CD14-positive monocyte (primary cell): ENCODE data around the gene TAC1. TPM values are rescaled to one million over a fixed set of nuclear protein-coding genes. Genes with fewer than 3 reads are reported as not detected.

Source experiments
- DNase-seq, 3 donors: peaks; one replicate each; pipeline ENCODE4 v3.0.0-alpha.2; 2011 to 2022
- H2AFZ ChIP-seq: 2 replicates; pipeline ENCODE4 v1.6.0; 2012; ENCODE audit warnings: mild to moderate bottlenecking, low read depth, low read length, inconsistent platforms; ENCODE audit not compliant: insufficient read depth, poor library complexity, severe bottlenecking
- H3K27ac ChIP-seq, 2 donors: 1 replicate in 1 of 2; 2 replicates in 1 of 2; pipeline ENCODE4 v1.5.1; 2012 to 2013; ENCODE audit warnings: low read length in 2 of 2, control low read depth in 1 of 2, inconsistent platforms in 1 of 2, low read depth in 1 of 2, mild to moderate bottlenecking in 1 of 2
- H3K27me3 ChIP-seq, 2 donors: one replicate each; pipeline versions ENCODE4 v1.6.0 to v1.6.1; 2011 to 2013; ENCODE audit warnings: low read length in 2 of 2; ENCODE audit not compliant: control insufficient read depth in 2 of 2, insufficient read depth in 2 of 2
- H3K36me3 ChIP-seq, 2 donors: replicated peaks in 1 of 2; 1 replicate in 1 of 2; 2 replicates in 1 of 2; pipeline versions ENCODE4 v1.5.1 to v1.6.1; 2012 to 2013; ENCODE audit warnings: low read length in 2 of 2, control low read depth in 1 of 2, inconsistent platforms in 1 of 2, mild to moderate bottlenecking in 1 of 2; ENCODE audit not compliant: insufficient read depth in 2 of 2, control insufficient read depth in 1 of 2
- H3K4me1 ChIP-seq, 2 donors: 1 replicate in 1 of 2; 2 replicates in 1 of 2; pipeline versions ENCODE4 v1.5.1 to v1.6.1; 2012 to 2013; ENCODE audit warnings: low read length in 2 of 2, control low read depth in 1 of 2, inconsistent platforms in 1 of 2, mild to moderate bottlenecking in 1 of 2, moderate library complexity in 1 of 2; ENCODE audit not compliant: insufficient read depth in 2 of 2, control insufficient read depth in 1 of 2
- H3K4me2 ChIP-seq: replicated peaks from 2 replicates; pipeline ENCODE3; 2012; ENCODE audit warnings: low read length, moderate library complexity, mild to moderate bottlenecking; ENCODE audit not compliant: poor library complexity, severe bottlenecking; ENCODE audit errors: extremely low read depth
- H3K4me3 ChIP-seq, 3 experiments: fragments of 200-600 bp in 1 of 3; sonication (generic) in 1 of 3; replicated peaks in 1 of 3; 1 replicate in 2 of 3; 2 replicates in 1 of 3; pipeline ENCODE4 v1.5.1; 2011 to 2013; ENCODE audit warnings: low read length in 3 of 3, mild to moderate bottlenecking in 3 of 3, control low read depth in 2 of 3, low read depth in 2 of 3, inconsistent platforms in 1 of 3, moderate library complexity in 1 of 3
- H3K79me2 ChIP-seq: 2 replicates; pipeline ENCODE4 v1.6.0; 2012; ENCODE audit warnings: mild to moderate bottlenecking, control low read depth, inconsistent platforms, low read length, moderate library complexity; ENCODE audit not compliant: insufficient read depth
- H3K9ac ChIP-seq: 2 replicates; pipeline ENCODE4 v1.6.0; 2017; ENCODE audit warnings: low read length, mild to moderate bottlenecking; ENCODE audit not compliant: insufficient read depth, poor library complexity, severe bottlenecking
- H3K9me3 ChIP-seq, 2 donors: replicated peaks in 1 of 2; 1 replicate in 1 of 2; 2 replicates in 1 of 2; pipeline versions ENCODE4 v1.5.1 to v1.6.1; 2012 to 2013; ENCODE audit warnings: low read length in 2 of 2, control low read depth in 1 of 2; ENCODE audit not compliant: control insufficient read depth in 1 of 2, insufficient read depth in 1 of 2
- H4K20me1 ChIP-seq: 2 replicates; pipeline ENCODE4 v1.6.0; 2012; ENCODE audit warnings: mild to moderate bottlenecking, low read length, control low read depth, moderate library complexity; ENCODE audit not compliant: insufficient read depth
- H3K27ac Mint-ChIP-seq, 7 donors: one replicate each; pipeline ENCODE4 v1.8.0; 2020; ENCODE audit warnings: mild to moderate bottlenecking in 7 of 7, mixed read lengths in 7 of 7, moderate library complexity in 6 of 7, inconsistent platforms in 2 of 7
- H3K27me3 Mint-ChIP-seq, 3 donors: one replicate each; pipeline ENCODE4 v1.8.0; 2021 to 2022; ENCODE audit warnings: low read depth in 3 of 3, mild to moderate bottlenecking in 3 of 3, mixed read lengths in 3 of 3, moderate library complexity in 3 of 3, inconsistent platforms in 1 of 3
- H3K36me3 Mint-ChIP-seq, 2 donors: one replicate each; pipeline ENCODE4 v1.8.0; 2020; ENCODE audit warnings: mixed read lengths in 2 of 2, inconsistent platforms in 1 of 2, mild to moderate bottlenecking in 1 of 2
- H3K4me1 Mint-ChIP-seq: one replicate; pipeline ENCODE4 v1.8.0; 2020; ENCODE audit warnings: mild to moderate bottlenecking, mixed read lengths
- H3K4me3 Mint-ChIP-seq, 2 donors: one replicate each; pipeline ENCODE4 v1.8.0; 2020; ENCODE audit warnings: mild to moderate bottlenecking in 2 of 2, mixed read lengths in 2 of 2, moderate library complexity in 1 of 2
- H3K9me3 Mint-ChIP-seq, 7 donors: one replicate each; pipeline ENCODE4 v1.8.0; 2020 to 2022; ENCODE audit warnings: mixed read lengths in 7 of 7, mild to moderate bottlenecking in 6 of 7, moderate library complexity in 6 of 7, inconsistent platforms in 2 of 7
- WGBS: methylation state at CpG from one replicate; pipeline ENCODE4 v1.1.5; 2013; ENCODE audit warnings: missing lambda C conversion rate; ENCODE audit not compliant: insufficient coverage; 5-methylcytosine and 5-hydroxymethylcytosine counted together
- intact Hi-C, 2 donors: fragments of 100-400 bp; cut with micrococcal nuclease; formaldehyde crosslinking; loops; one replicate each; pipeline versions ENCODE4 v1.15.0 to v1.15.1; 2023
- polyA plus RNA-seq, 3 donors: library from polyadenylated mRNA; depleted of rRNA in 1 of 3; unstranded in 2 of 3; stranded (reverse) in 1 of 3; fragments of 300-500 nt in 2 of 3; fragments of >200 nt in 1 of 3; fragmentation: Illumina TruSeq in 2 of 3; gene quantifications; 1 replicate in 2 of 3; 2 replicates in 1 of 3; pipeline ENCODE4 v1.2.3, GENCODE V29; 2012 to 2021
- TF ChIP-seq, protein P1 (sequence below): fragments of 200-600 bp; IDR thresholded peaks from one replicate; pipeline ENCODE4 v1.8.0; 2022; ENCODE audit warnings: antibody characterized with exemption, mild to moderate bottlenecking

Gene TAC1
- polyA plus RNA-seq, 3 donors = not detected

DNA sequence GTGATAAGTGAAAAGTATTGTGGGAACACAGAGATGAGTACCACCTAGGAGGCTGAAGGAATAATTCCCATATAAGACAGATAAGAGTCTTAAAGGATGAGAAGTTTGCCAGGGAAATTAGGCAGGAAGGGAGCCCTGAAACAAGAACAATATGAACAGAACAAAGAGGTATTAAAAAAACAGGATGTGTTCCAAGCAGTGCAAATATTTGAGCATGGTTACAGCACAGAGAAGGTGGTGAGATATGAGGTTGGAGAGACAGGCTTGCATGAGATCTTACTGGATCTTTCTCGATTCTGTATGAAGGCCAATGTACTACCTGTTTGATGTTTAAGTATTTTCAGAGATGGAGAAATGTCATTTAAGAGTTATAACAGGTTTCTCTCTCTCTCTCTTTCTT is 20.3 kb downstream of the TAC1 start:
- Histone ChIP-seq H3K36me3 (no peaks in the 10 kb centered on the region), H3K4me2 (no peak overlapping the region), H3K9ac (no peak overlapping the region), H3K4me3 (no peak overlapping the region), H2AFZ (no peak overlapping the region), H3K27me3 (no peaks in the 10 kb centered on the region), H3K79me2 (no peaks in the 10 kb centered on the region), H3K9me3 (no peaks in the 10 kb centered on the region), H4K20me1 (no peaks in the 10 kb centered on the region), H3K4me1 (no peaks in the 10 kb centered on the region), H3K27ac (no peak overlapping the region)
- WGBS = no CpG with 5 or more reads among the region's 1 CpG
- Mint-ChIP-seq H3K4me3 (no peak overlapping the region), H3K9me3 (peaks cover 0 to 2% (median 0%) of the 10 kb centered on the region in 7 donors), H3K4me1 (no peaks in the 10 kb centered on the region), H3K36me3 (no peaks in the 10 kb centered on the region), H3K27ac (no peak overlapping the region), H3K27me3 (peaks cover 0 to 2% (median 2%) of the 10 kb centered on the region in 3 donors)
- no peak for DNase-seq
- intact Hi-C loops = no loop called here
- TF ChIP-seq, protein P1, sequence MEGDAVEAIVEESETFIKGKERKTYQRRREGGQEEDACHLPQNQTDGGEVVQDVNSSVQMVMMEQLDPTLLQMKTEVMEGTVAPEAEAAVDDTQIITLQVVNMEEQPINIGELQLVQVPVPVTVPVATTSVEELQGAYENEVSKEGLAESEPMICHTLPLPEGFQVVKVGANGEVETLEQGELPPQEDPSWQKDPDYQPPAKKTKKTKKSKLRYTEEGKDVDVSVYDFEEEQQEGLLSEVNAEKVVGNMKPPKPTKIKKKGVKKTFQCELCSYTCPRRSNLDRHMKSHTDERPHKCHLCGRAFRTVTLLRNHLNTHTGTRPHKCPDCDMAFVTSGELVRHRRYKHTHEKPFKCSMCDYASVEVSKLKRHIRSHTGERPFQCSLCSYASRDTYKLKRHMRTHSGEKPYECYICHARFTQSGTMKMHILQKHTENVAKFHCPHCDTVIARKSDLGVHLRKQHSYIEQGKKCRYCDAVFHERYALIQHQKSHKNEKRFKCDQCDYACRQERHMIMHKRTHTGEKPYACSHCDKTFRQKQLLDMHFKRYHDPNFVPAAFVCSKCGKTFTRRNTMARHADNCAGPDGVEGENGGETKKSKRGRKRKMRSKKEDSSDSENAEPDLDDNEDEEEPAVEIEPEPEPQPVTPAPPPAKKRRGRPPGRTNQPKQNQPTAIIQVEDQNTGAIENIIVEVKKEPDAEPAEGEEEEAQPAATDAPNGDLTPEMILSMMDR = no peak

DNA sequence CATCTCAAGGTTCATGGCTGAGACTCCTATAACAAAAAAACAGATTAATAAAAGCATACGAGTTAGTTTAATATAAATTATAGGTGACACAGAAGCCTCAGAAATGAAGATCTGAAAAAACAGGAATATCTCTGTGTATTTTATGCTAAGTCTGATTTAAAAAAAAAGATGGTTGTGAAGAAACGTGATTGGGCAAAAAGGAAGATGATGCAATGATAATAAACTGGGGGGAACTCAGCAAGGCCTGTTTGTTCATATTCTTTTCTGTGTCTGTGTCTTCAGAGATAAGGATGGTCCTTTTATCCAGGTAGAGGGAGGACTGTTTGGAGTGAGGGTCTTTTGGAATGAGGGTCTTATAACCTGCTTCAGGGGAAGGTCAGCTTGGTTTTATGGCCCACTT is 25.9 kb downstream of the TAC1 start:
- Mint-ChIP-seq H3K9me3 (peaks cover 0 to 10% (median 6%) of the 10 kb centered on the region in 7 donors), H3K27ac (no peak overlapping the region), H3K4me3 (no peak overlapping the region), H3K4me1 (no peaks in the 10 kb centered on the region), H3K27me3 (peaks cover under 1 to 4% (median 2%) of the 10 kb centered on the region in 3 donors), H3K36me3 (no peaks in the 10 kb centered on the region)
- Histone ChIP-seq H3K9me3 (no peaks in the 10 kb centered on the region), H4K20me1 (no peaks in the 10 kb centered on the region), H3K4me2 (no peak overlapping the region), H3K27me3 (no peaks in the 10 kb centered on the region), H3K36me3 (no peaks in the 10 kb centered on the region), H3K4me3 (no peak overlapping the region), H3K27ac (no peak overlapping the region), H3K9ac (no peak overlapping the region), H2AFZ (no peak overlapping the region), H3K79me2 (no peaks in the 10 kb centered on the region), H3K4me1 (no peaks in the 10 kb centered on the region)
- intact Hi-C loops = no loop called here
- WGBS = 82% methylated on average over 1 of the region's 2 CpGs
- TF ChIP-seq, protein P1 = no peak
- DNase-seq = no peak
